PFSK-1 (cell line): ENCODE data around the gene FOXD1.

Experiments used
- FOXP2 ChIP-seq: optimal IDR thresholded peaks from 2 replicates; pipeline ENCODE3; 2011; ENCODE audit warnings: borderline replicate concordance, control low read depth, inconsistent platforms; ENCODE audit not compliant: insufficient read depth; ENCODE audit errors: extremely low read length, extremely low read depth
- POLR2AphosphoS5 ChIP-seq: IDR thresholded peaks from 2 replicates; pipeline ENCODE4 v1.6.1; 2012; ENCODE audit warnings: low read depth, mild to moderate bottlenecking, control low read depth, low read length, moderate library complexity
- SIN3A ChIP-seq: IDR thresholded peaks from 2 replicates; pipeline ENCODE4 v1.6.1; 2012; ENCODE audit warnings: mild to moderate bottlenecking, low read length, moderate library complexity, borderline replicate concordance; ENCODE audit not compliant: insufficient read depth
- TAF1 ChIP-seq: IDR thresholded peaks from 2 replicates; pipeline ENCODE4 v1.6.1; 2012; ENCODE audit warnings: low read length, control low read depth, borderline replicate concordance; ENCODE audit not compliant: insufficient read depth
- TF ChIP-seq, protein P1 (sequence below), 2 experiments: IDR thresholded peaks; 2 replicates each; pipeline versions ENCODE4 v1.6.1 to v1.8.0; 2011 to 2012; ENCODE audit warnings: low read depth in 2 of 2, low read length in 2 of 2, control low read depth in 1 of 2, inconsistent platforms in 1 of 2, mild to moderate bottlenecking in 1 of 2, moderate library complexity in 1 of 2; ENCODE audit not compliant: insufficient read depth in 1 of 2

Gene FOXD1

DNA sequence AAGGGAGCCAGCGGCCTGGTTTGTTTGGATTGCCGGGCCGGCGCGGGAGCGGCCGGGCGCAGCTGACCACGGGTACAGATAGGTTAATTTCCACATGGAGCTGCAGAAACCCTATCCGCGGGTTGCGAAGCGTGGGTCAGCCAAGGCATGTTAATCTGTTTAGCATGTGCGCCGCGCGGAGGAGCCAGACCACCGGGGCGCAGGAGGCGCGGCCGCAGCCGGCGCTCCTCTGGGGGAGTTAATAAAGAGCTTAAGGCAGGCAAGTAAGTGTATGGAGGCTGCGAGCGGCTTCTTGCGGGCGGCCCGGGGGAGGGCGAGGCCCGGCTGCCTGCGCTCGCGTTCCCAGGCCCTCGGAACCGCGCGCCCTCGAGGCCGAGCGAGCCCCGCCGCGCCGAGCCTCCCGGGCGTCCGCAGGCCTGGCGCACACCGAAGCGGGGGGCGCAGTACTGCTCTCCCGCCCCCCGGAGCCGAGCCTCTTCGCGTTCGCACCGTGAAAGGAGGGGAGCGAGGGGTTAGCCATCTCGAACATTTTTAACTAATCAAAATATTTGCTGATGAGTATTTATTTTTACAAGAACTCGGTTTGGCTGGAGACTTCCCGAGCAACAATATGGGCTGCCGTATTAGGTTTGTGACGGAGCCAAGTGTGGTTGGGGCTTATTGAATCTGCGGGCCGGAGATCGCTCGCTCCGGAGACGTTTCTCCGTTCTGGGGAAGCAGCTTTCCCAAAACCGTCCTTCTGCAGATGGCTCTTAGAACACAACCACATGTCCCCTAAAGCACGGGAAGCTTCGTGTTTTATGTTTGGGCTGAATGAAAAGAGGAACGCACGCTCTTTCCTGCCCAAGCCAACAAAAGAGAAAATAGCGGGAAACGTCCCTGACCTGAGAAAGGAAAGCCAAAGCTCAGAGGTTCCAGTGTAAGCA, 28.8 kb downstream of the FOXD1 start:
- no peak for TF ChIP-seq FOXP2
- no peak for TF ChIP-seq TAF1
- TF ChIP-seq, protein P1, sequence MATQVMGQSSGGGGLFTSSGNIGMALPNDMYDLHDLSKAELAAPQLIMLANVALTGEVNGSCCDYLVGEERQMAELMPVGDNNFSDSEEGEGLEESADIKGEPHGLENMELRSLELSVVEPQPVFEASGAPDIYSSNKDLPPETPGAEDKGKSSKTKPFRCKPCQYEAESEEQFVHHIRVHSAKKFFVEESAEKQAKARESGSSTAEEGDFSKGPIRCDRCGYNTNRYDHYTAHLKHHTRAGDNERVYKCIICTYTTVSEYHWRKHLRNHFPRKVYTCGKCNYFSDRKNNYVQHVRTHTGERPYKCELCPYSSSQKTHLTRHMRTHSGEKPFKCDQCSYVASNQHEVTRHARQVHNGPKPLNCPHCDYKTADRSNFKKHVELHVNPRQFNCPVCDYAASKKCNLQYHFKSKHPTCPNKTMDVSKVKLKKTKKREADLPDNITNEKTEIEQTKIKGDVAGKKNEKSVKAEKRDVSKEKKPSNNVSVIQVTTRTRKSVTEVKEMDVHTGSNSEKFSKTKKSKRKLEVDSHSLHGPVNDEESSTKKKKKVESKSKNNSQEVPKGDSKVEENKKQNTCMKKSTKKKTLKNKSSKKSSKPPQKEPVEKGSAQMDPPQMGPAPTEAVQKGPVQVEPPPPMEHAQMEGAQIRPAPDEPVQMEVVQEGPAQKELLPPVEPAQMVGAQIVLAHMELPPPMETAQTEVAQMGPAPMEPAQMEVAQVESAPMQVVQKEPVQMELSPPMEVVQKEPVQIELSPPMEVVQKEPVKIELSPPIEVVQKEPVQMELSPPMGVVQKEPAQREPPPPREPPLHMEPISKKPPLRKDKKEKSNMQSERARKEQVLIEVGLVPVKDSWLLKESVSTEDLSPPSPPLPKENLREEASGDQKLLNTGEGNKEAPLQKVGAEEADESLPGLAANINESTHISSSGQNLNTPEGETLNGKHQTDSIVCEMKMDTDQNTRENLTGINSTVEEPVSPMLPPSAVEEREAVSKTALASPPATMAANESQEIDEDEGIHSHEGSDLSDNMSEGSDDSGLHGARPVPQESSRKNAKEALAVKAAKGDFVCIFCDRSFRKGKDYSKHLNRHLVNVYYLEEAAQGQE (IDR thresholded peaks at IDR 0.05; ENCODE audit: insufficient read depth in 1 of 2, low read depth in 2 of 2, low read length in 2 of 2), result no peak
- no peak for TF ChIP-seq POLR2AphosphoS5
- TF ChIP-seq SIN3A, result no peak

DNA sequence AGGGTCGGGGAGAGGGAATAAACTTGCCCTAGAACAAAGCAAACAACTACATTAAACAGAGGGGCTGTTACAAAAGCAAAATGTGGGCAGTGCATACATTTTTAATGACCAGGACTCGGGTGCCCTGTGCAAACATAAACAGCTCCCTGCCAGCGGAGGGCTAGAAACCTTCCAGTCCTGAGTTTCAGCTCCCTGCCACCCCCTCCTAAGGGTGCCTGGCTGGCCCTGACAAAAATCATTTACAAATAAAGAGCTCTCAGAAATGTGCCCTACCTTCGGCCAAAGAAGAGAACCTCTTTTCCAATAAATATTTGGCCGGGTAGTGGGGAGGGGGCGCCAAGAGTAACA, 29.5 kb downstream of the FOXD1 start:
- TF ChIP-seq, protein P1 (IDR thresholded peaks at IDR 0.05; ENCODE audit: insufficient read depth in 1 of 2, low read depth in 2 of 2, low read length in 2 of 2), result no peak
- TF ChIP-seq TAF1 (no peak), SIN3A (no peak), FOXP2 (no peak), POLR2AphosphoS5 (no peak)

DNA sequence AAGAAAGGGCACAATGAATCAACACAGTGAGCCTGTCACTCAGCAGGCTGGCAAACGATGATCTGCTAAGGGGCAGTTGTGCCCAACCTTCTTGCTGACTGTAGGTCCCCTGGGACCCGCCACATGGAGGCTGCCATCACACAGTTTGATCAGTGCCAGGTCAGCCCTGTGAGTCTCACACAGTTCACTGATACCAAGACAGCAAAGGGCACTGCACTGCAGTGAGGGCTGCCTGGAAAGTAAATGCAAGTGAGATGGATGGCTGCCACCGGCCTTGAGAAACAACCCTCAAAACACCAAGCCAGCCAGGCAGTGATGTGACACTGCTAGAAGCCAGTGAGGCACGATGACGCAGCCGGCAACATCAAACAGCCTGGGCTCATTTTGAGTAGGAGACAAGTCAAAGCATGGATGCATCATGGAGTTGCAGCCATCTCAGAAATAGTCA, 30.3 kb downstream of the FOXD1 start:
- TF ChIP-seq TAF1 (no peak), POLR2AphosphoS5 (no peak), FOXP2 (no peak)

DNA sequence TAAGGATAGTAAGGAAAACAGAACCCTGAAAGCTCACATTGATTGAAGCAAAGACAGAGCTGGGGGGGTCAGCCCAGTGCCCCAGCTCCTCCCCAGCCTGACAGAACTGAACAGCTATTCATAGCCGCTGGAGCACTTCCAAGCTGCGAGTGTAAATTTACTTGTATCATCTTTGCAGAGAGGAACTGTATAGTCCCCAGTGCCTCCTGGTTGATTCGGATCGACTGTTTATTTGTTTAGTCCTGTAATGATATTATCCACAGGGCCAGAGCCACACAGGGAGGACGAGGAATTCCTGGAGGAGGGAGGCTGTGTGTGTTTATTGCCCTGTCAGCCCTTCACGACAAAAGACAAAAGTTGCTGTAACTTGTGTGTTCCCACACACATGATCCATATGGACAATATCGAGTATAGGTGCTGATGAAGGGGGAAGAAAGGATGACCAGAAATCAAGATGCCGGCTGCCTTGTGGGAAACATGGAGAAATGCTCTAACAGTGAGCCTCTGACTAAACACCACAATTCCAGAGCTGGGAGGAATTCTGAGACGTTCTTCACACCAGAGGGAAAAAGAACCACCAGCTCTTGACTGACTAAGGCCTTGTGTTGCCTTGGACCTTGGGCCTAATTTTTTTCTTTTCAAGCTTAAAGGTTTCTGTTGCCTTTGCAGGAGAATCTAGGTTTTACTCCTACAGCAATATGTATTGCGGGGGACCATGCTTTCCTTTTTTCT, 31.1 kb downstream of the FOXD1 start:
- TF ChIP-seq, protein P1 (IDR thresholded peaks at IDR 0.05; ENCODE audit: insufficient read depth in 1 of 2, low read depth in 2 of 2, low read length in 2 of 2), result 0 out of 4 replicates have a peak, but pooled peaks of 1 of the 2 experiments have one; percentile 53
- no peak for TF ChIP-seq POLR2AphosphoS5
- TF ChIP-seq SIN3A, result 0 out of 2 replicates have a peak, but pooled peaks have one; percentile 17

DNA sequence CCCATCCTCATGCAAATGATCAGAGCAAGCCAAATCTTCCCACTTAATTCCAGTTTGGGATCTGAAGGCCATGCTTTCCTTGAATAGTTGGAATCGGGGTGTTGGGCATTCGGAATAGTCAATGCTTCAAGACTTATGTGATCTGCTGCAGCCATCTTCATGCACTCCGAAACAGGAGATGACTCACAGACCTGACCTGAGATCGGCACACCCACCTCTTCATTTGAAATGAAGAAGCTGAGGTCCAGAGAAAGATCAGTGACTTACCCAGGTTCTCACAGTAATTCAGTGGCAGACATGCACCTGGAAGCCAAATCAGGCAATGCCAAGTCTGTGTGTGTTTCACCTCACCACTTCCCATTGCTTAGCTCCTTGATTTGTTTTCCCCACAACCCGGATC, 33.0 kb downstream of the FOXD1 start:
- no peak for TF ChIP-seq POLR2AphosphoS5
- no peak for TF ChIP-seq FOXP2
- TF ChIP-seq, protein P1 (IDR thresholded peaks at IDR 0.05; ENCODE audit: insufficient read depth in 1 of 2, low read depth in 2 of 2, low read length in 2 of 2), result no peak
- TF ChIP-seq TAF1, result no peak
- no peak for TF ChIP-seq SIN3A
